HG03139 (cell line): ENCODE results near the gene CCDC89.
"Not testable (repeated sequence)": the region's sequence is repeated elsewhere in the genome, so short reads cannot be mapped to it uniquely, and the experiment has no call there.

Experiments used
- ATAC-seq: cut with Tn5 transposase; IDR thresholded peaks from one replicate; pipeline ENCODE4 v1.9.1; 2021; ENCODE audit not compliant: unreplicated experiment

CCDC89 gene

GRCh38 chr11:85654343-85654742 lies 31.7 kb downstream of the CCDC89 start:
- ATAC-seq, result not testable (repeated sequence)

- ATAC-seq, result no peak
Observed at GRCh38 chr11:85652786-85653447, 33.1 kb downstream of the CCDC89 start.

- ATAC-seq, result no peak
Observed at GRCh38 chr11:85651118-85651517, 34.9 kb downstream of the CCDC89 start.

- peak; percentile 100 for ATAC-seq
Observed at GRCh38 chr11:85647604-85648299, 38.2 kb downstream of the CCDC89 start, which contains the start of gene TMEM126A. TSS of gene TMEM126A (plus strand) at chr11:85647967. CDS start at chr11:85650256, 2,289 bp downstream.

- ATAC-seq, result no peak
Observed at GRCh38 chr11:85647078-85647477, 38.9 kb downstream of the CCDC89 start.

- ATAC-seq, result no peak
Observed at GRCh38 chr11:85643191-85643614, 42.8 kb downstream of the CCDC89 start.

- ATAC-seq, result no peak
Observed at GRCh38 chr11:85634747-85635146, 51.2 kb downstream of the CCDC89 start.
